Measurements from ENCODE around the gene GID8. TPM values are rescaled to one million over a fixed set of nuclear protein-coding genes. Genes with fewer than 3 reads are reported as not detected.

The GID8 gene
- total and polyA plus RNA-seq, 2 donors (not counting 1 experiment from before 2014, with no cell fraction given): 12.4 to 47.4 TPM

GRCh38 chr20:62900692-62901584 lies 37.0 kb upstream of the GID8 start:
- CTCF ChIA-PET: interaction anchor here (0.7 to 3.8 kb wide), 14 partner anchors 7 to 108 kb away, joined by 3 to 28 read pairs (median 4); no protein-coding TSS in a partner anchor
- intact Hi-C loops (cut with micrococcal nuclease): loop anchor here (1.0 to 2.0 kb wide), 4 partner anchors 26 to 71 kb away; partner anchors contain the start of genes DIDO1 and GID8
- H3K4me1 Mint-ChIP-seq: peaks cover 30% of the 10 kb centered on the region
- H3K27ac ChIP-seq (ENCODE audit: low read length in 2 of 2): no peak overlapping the region
- H3K27ac Mint-ChIP-seq: peak overlapping the region; percentile 68
- TF ChIP-seq EZH2 (IDR thresholded peaks at IDR 0.05; ENCODE audit: borderline replicate concordance, insufficient read depth, low read depth, low read length, poor library complexity, severe bottlenecking): no peak
- TF ChIP-seq CTCF (IDR thresholded peaks at IDR 0.05): no peak
- H3K4me2 ChIP-seq (replicated peaks; ENCODE audit: low read depth, low read length, poor library complexity, severe bottlenecking): no peak overlapping the region
- H3K4me1 ChIP-seq (ENCODE audit: control insufficient read depth in 2 of 2, insufficient read depth in 2 of 2, low read length in 2 of 2): peaks cover 12 to 20% of the 10 kb centered on the region in 2 donors
- peaks cover 4% of the 10 kb centered on the region for H3K79me2 ChIP-seq (ENCODE audit: control insufficient read depth, insufficient read depth, low read length)
- no peaks in the 10 kb centered on the region for H3K9me3 ChIP-seq (ENCODE audit: control extremely low read depth in 1 of 3, control insufficient read depth in 2 of 3, insufficient read depth in 1 of 3, low read length in 2 of 3)
- H3K4me3 Mint-ChIP-seq: no peak overlapping the region
- H3K27me3 Mint-ChIP-seq: no peaks in the 10 kb centered on the region
- peaks cover 3 to 45% of the 10 kb centered on the region in 2 experiments for H3K36me3 ChIP-seq (replicated peaks in 1 of 2; ENCODE audit: control extremely low read depth in 1 of 2, control insufficient read depth in 1 of 2, extremely low read depth in 1 of 2, insufficient read depth in 2 of 2, low read length in 1 of 2)
- no peak overlapping the region for H2AFZ ChIP-seq (ENCODE audit: insufficient read depth, low read depth, low read length, poor library complexity, severe bottlenecking)
- no peak overlapping the region for H3K4me3 ChIP-seq (ENCODE audit: control extremely low read depth in 1 of 5, extremely low read depth in 1 of 5, insufficient read depth in 1 of 5, low read depth in 2 of 5, low read length in 4 of 5)
- 70% methylated on average over 14 of the region's 20 CpGs for whole genome bisulfite sequencing (ENCODE audit: insufficient coverage)
- no peak overlapping the region for H3K9ac ChIP-seq (ENCODE audit: low read length)
- H3K9me3 Mint-ChIP-seq (ENCODE audit: insufficient read depth): no peaks in the 10 kb centered on the region
- ATAC-seq (ENCODE audit: low read depth): peak; percentile 31
- POLR2A ChIA-PET: interaction anchor here (0.7 to 1.2 kb wide), 2 partner anchors 31 to 72 kb away, joined by 3 to 4 read pairs; no protein-coding TSS in a partner anchor
- peaks cover 49% of the 10 kb centered on the region for H4K20me1 ChIP-seq (ENCODE audit: control insufficient read depth, insufficient read depth, low read length, poor library complexity, severe bottlenecking)
- peak; percentile 55 for DNase-seq
- no peaks in the 10 kb centered on the region for H3K27me3 ChIP-seq (replicated peaks in 1 of 4; ENCODE audit: control extremely low read depth in 1 of 4, control insufficient read depth in 3 of 4, insufficient read depth in 4 of 4, low read length in 3 of 4)
